Measurements from ENCODE around the gene GIMAP7. TPM values are rescaled to one million over a fixed set of nuclear protein-coding genes. Genes with fewer than 3 reads are reported as not detected.

The GIMAP7 gene
- total RNA-seq, 1 donor from 2014 or later: 21.4 TPM

DNA sequence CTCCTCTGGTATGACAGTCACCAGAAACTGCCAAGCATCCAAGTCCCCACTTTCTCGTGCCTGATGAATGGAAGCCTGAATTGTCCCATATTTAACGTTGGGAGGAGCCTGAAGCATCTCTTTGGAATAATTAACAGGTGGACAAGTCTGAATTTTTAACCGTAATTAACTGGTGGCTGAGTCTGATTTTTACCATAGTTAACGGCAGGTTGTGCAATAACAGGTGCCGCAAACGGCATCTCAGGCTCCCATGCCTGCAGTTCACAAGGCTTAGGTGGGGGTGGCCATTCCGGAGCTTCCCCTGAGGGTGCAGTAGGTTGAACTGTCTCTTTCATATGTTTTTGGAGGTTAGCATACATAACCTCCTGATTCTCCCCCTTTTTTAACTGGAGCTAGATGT is 50.6 kb downstream of the GIMAP7 start:
- intact Hi-C loops (cut with DNase I): loop anchor here (5.0 kb wide), 2 partner anchors 48 to 113 kb away; partner anchors contain the start of gene GIMAP8
- ATAC-seq (no peak), DNase-seq (ENCODE audit: missing footprints) (no peak)

DNA sequence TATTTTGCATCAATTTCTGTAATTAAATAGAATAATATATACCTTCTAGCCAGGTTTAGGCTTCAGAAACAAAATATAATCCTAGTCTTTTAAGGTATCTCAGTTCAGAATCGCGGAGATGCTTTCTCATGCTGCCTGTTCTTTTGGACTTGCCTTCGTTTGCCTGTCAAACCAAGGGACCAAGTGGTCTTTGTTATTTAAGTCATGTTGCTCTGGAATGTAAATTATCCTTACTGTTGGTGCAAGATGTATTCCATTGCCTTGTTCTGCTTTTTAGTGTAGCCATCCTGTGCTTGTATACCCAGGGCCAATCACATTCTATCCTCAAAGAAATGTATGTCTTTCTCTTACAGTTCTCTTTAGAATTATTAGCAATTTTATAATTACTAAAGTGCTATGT is 51.5 kb downstream of the GIMAP7 start:
- no peak for ATAC-seq
- intact Hi-C loops (cut with DNase I): loop anchor here (5.0 kb wide), 2 partner anchors 49 to 114 kb away; partner anchors contain the start of gene GIMAP8
- no peak for DNase-seq (ENCODE audit: missing footprints)

DNA sequence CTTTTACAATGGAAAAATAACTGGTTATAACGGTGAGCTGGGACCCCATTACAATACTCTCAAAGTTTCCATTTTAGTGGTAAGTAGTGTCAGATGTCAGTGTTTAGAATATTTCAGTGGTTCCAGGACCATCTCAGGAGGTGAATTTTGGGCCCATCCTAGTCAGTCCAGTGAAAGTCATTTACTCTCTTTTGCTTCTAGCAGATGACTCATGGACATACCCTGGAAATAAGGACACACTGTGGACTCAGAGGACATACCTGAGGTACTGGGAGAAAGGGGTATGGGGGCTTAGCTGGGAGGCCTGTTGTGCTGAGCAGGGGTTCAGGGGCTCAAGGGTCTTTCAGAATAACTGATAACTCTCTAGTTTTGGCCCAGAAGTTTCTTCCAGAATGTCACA is 51.9 kb downstream of the GIMAP7 start:
- ATAC-seq (no peak), DNase-seq (ENCODE audit: missing footprints) (no peak)
- intact Hi-C loops (cut with DNase I): loop anchor here (5.0 kb wide), 2 partner anchors 49 to 114 kb away; partner anchors contain the start of gene GIMAP8

DNA sequence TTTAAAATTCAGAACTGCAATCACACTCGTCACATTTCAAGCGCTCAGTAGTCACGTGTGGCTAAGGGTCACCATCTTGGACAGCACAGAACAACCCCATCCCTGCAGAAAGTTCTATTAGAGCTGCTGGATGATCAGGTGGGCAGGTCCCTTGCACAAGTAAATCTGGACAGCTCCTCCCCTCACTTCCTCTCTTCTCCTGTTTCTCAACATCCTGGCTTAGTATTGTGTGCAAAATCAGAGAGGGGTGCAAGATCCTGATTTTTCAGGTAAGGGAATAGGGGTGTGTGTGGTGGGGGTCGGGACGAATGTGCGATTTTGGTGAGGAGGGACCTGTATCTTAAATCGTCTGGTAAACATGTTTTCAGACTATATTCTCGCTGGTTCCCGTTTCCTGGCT is 52.5 kb downstream of the GIMAP7 start, which contains the start of gene GIMAP4:
TSS of gene GIMAP4 (plus strand) at position 222 of the 400 bp plus-strand sequence. CDS start 2,512 bp downstream, outside the sequence.
- intact Hi-C loops (cut with DNase I): loop anchor here (5.0 kb wide), 2 partner anchors 50 to 115 kb away; partner anchors contain the start of gene GIMAP8
- ATAC-seq: peak; percentile 71
- DNase-seq (ENCODE audit: missing footprints): no peak

GRCh38 chr7:150567871-150568301 is 53.2 kb downstream of the GIMAP7 start:
- intact Hi-C loops (cut with DNase I): loop anchor here (5.0 kb wide), 2 partner anchors 51 to 116 kb away; partner anchors contain the start of gene GIMAP8
- DNase-seq (ENCODE audit: missing footprints) (no peak), ATAC-seq (no peak)

DNA sequence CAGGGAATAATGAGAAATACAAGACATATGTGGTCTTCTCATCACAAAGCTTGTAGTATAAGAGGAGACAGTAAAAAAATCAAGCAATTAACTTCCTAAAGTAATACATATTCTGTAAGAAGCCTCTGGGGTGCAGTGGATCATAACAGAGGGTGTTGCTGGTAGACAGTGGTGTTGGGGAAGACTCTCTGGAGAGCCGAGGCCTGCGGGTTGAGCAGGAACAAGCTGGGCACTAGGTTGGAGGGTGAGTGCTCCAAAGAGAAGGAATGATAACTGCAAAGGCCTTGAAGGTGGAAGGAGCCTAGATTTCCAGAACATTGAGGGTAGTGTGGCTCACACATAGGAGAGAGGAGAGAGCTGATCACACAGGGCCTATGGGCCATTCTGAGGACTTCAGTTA is 54.0 kb downstream of the GIMAP7 start:
- intact Hi-C loops (cut with DNase I): loop anchor here (5.0 kb wide), 2 partner anchors 51 to 116 kb away; partner anchors contain the start of gene GIMAP8
- no peak for DNase-seq (ENCODE audit: missing footprints)
- peak; percentile 44 for ATAC-seq

- intact Hi-C loops (cut with DNase I): loop anchor here (5.0 kb wide), 2 partner anchors 52 to 117 kb away; partner anchors contain the start of gene GIMAP8
Measured at GRCh38 chr7:150569245-150569955, 54.7 kb downstream of the GIMAP7 start.

More at GRCh38 chr7:150569245-150569955, 54.7 kb downstream of the GIMAP7 start:
- ATAC-seq (no peak), DNase-seq (ENCODE audit: missing footprints) (no peak)

Other genes starting within 250 kb of the GIMAP7 start
- 4.7 TPM for gene LRRC61, start 191.5 kb upstream of the GIMAP7 start, total RNA-seq
- gene ACTR3C, start 191.3 kb upstream of the GIMAP7 start, total RNA-seq: 5.7 TPM
- gene RARRES2, start 173.2 kb upstream of the GIMAP7 start, total RNA-seq: 32.6 TPM
- gene REPIN1, start 146.1 kb upstream of the GIMAP7 start, total RNA-seq: 111 TPM
- 3.3 TPM for gene ZNF775, start 135.5 kb upstream of the GIMAP7 start, total RNA-seq
- 14.9 TPM for gene GIMAP8, start 64.2 kb upstream of the GIMAP7 start, total RNA-seq
- gene GIMAP4, start 52.5 kb downstream of the GIMAP7 start, total RNA-seq: 38.4 TPM
- 33.5 TPM for gene GIMAP6, start 117.5 kb downstream of the GIMAP7 start, total RNA-seq
- 6.2 TPM for gene GIMAP2, start 170.8 kb downstream of the GIMAP7 start, total RNA-seq
- gene GIMAP1, start 201.7 kb downstream of the GIMAP7 start, total RNA-seq: 5.8 TPM
- 9.0 TPM for gene GIMAP5, start 222.5 kb downstream of the GIMAP7 start, total RNA-seq

All from Right ventricle myocardium inferior (tissue), 1 donor.